Smooth muscle cell (in vitro differentiated cells): ENCODE data around the gene ZBTB42. TPM values are rescaled to one million over a fixed set of nuclear protein-coding genes. Genes with fewer than 3 reads are reported as not detected.

Experiments used
- DNase-seq: peaks from one replicate; lab custom pipeline; 2025; ENCODE audit not compliant: unreplicated experiment; lab: John Stamatoyannopoulos, UW
- H2AFZ ChIP-seq: fragments of 200-600 bp; sonication (generic); 2 replicates; pipeline ENCODE4 v1.6.0; 2016; ENCODE audit warnings: antibody characterized with exemption, low read depth, mild to moderate bottlenecking
- H3F3A ChIP-seq: fragments of 200-600 bp; sonication (generic); 2 replicates; pipeline ENCODE4 v1.6.0; 2017; ENCODE audit warnings: antibody characterized with exemption, low read depth
- H3K27ac ChIP-seq: fragments of 200-600 bp; sonication (generic); 2 replicates; pipeline ENCODE4 v1.5.1; 2016; ENCODE audit warnings: low read depth, mild to moderate bottlenecking
- H3K27me3 ChIP-seq: fragments of 200-600 bp; sonication (generic); 2 replicates; pipeline ENCODE4 v1.6.1; 2016; ENCODE audit warnings: low read depth, mild to moderate bottlenecking
- H3K36me3 ChIP-seq: fragments of 200-600 bp; sonication (generic); 2 replicates; pipeline ENCODE4 v1.5.1; 2016; ENCODE audit warnings: low read depth
- H3K4me1 ChIP-seq: fragments of 200-600 bp; sonication (generic); 2 replicates; pipeline ENCODE4 v1.5.1; 2016; ENCODE audit warnings: low read depth
- H3K4me2 ChIP-seq: fragments of 200-600 bp; sonication (generic); 2 replicates; pipeline ENCODE4 v1.6.0; 2016; ENCODE audit warnings: mild to moderate bottlenecking
- H3K4me3 ChIP-seq: fragments of 200-600 bp; sonication (generic); 2 replicates; pipeline ENCODE4 v1.5.1; 2016; ENCODE audit warnings: mild to moderate bottlenecking
- H3K79me2 ChIP-seq: fragments of 200-600 bp; sonication (generic); 2 replicates; pipeline ENCODE4 v1.6.0; 2016; ENCODE audit warnings: low read depth, mild to moderate bottlenecking
- H3K9ac ChIP-seq: fragments of 200-600 bp; sonication (generic); 2 replicates; pipeline ENCODE4 v1.6.0; 2016; ENCODE audit warnings: low read depth
- H3K9me3 ChIP-seq: fragments of 200-600 bp; sonication (generic); replicated peaks from 2 replicates; pipeline ENCODE4 v1.5.1; 2016; ENCODE audit warnings: low read depth
- H4K20me1 ChIP-seq: fragments of 200-600 bp; sonication (generic); 2 replicates; pipeline ENCODE4 v1.6.0; 2016; ENCODE audit warnings: low read depth
- CTCF ChIP-seq: fragments of 200-600 bp; sonication (generic); IDR thresholded peaks from 2 replicates; pipeline ENCODE4 v1.5.1; 2017; ENCODE audit warnings: borderline replicate concordance, mild to moderate bottlenecking, antibody characterized with exemption; ENCODE audit not compliant: insufficient read depth, poor library complexity, severe bottlenecking
- WGBS: methylation state at CpG from one replicate; pipeline ENCODE4 v1.1.7; 2016; ENCODE audit warnings: low lambda C conversion rate; 5-methylcytosine and 5-hydroxymethylcytosine counted together
- polyA plus RNA-seq: library from polyadenylated mRNA; unstranded; fragments of >200 nt; fragmentation: Nextera tagmentation; extraction: Ambion mirVana; gene quantifications from 2 replicates; pipeline ENCODE4 v1.2.1, GENCODE V29; 2016
- total RNA-seq: library from RNA; depleted of rRNA; stranded (reverse); fragments of >200 nt; gene quantifications from 2 replicates; pipeline ENCODE4 v1.2.3, GENCODE V29; 2014

Gene ZBTB42
- total and polyA plus RNA-seq, 2 experiments from 2014 or later, result 0.72 to 1.6 TPM

- no peak for DNase-seq
- H3K9ac ChIP-seq, result no peak overlapping the region
These were observed 19.8 kb downstream of the ZBTB42 start for GRCh38 chr14:104820669-104821228.

GRCh38 chr14:104821229-104821945 is 20.5 kb downstream of the ZBTB42 start:
- 75% methylated on average over 23 of the region's 23 CpGs for WGBS
- TF ChIP-seq CTCF, result no peak
- DNase-seq, result no peak

More at GRCh38 chr14:104820669-104821228, 19.8 kb downstream of the ZBTB42 start:
- H3K27ac ChIP-seq, result no peak overlapping the region
- H3K4me3 ChIP-seq, result no peak overlapping the region
- no peaks in the 10 kb centered on the region for H3K9me3 ChIP-seq
- peak overlapping the region; percentile 27 for H3K4me2 ChIP-seq
- no peaks in the 10 kb centered on the region for H3K27me3 ChIP-seq
- H3K79me2 ChIP-seq, result peaks cover 3% of the 10 kb centered on the region
- no peak overlapping the region for H2AFZ ChIP-seq
- peaks cover 7% of the 10 kb centered on the region for H3K4me1 ChIP-seq
- 26% methylated on average over 19 of the region's 22 CpGs for WGBS
- H4K20me1 ChIP-seq, result no peaks in the 10 kb centered on the region
- peak; percentile 33 for TF ChIP-seq CTCF
- H3K36me3 ChIP-seq, result no peaks in the 10 kb centered on the region
- H3F3A ChIP-seq, result peaks cover 9% of the 10 kb centered on the region

GRCh38 chr14:104821971-104822608 is 21.2 kb downstream of the ZBTB42 start:
- Histone ChIP-seq H3K9ac (no peak overlapping the region), H4K20me1 (no peaks in the 10 kb centered on the region), H3K27me3 (no peaks in the 10 kb centered on the region), H3K36me3 (no peaks in the 10 kb centered on the region), H3K79me2 (peaks cover 3% of the 10 kb centered on the region), H3K4me1 (peaks cover under 1% of the 10 kb centered on the region), H2AFZ (no peak overlapping the region), H3K9me3 (no peaks in the 10 kb centered on the region), H3K27ac (no peak overlapping the region), H3K4me2 (no peak overlapping the region), H3F3A (peaks cover 9% of the 10 kb centered on the region), H3K4me3 (no peak overlapping the region)
- no peak for TF ChIP-seq CTCF
- WGBS, result 88% methylated on average over 27 of the region's 27 CpGs
- DNase-seq, result no peak

More at GRCh38 chr14:104821229-104821945, 20.5 kb downstream of the ZBTB42 start:
- peaks cover 3% of the 10 kb centered on the region for H3K79me2 ChIP-seq
- H3K9ac ChIP-seq, result no peak overlapping the region
- no peaks in the 10 kb centered on the region for H3K36me3 ChIP-seq
- H3F3A ChIP-seq, result peaks cover 9% of the 10 kb centered on the region
- peaks cover 7% of the 10 kb centered on the region for H3K4me1 ChIP-seq
- H3K4me3 ChIP-seq, result no peak overlapping the region
- no peak overlapping the region for H2AFZ ChIP-seq
- no peaks in the 10 kb centered on the region for H3K27me3 ChIP-seq
- no peak overlapping the region for H3K27ac ChIP-seq
- H3K4me2 ChIP-seq, result peak overlapping the region; percentile 27
- H3K9me3 ChIP-seq, result no peaks in the 10 kb centered on the region
- H4K20me1 ChIP-seq, result no peaks in the 10 kb centered on the region
